ENCODE data around the gene LYRM9.
"Not testable (repeated sequence)": the region's sequence is repeated elsewhere in the genome, so short reads cannot be mapped to it uniquely, and the experiment has no call there.

The LYRM9 gene

GRCh38 chr17:27892866-27893769 lies at the start of gene LYRM9:
Gene LYRM9 (minus strand): TSS chr17:27893365. CDS start chr17:27882694, 10,671 bp downstream.
- DNase-seq: peak; percentile 74 to 94

- no peak for DNase-seq
These were observed 47.6 kb upstream of the LYRM9 start for GRCh38 chr17:27940503-27941428.

- DNase-seq: peak; percentile 20 to 22
These were observed 46.6 kb upstream of the LYRM9 start for GRCh38 chr17:27939474-27940465.

GRCh38 chr17:27938864-27939263 lies 45.7 kb upstream of the LYRM9 start:
- no peak for DNase-seq

GRCh38 chr17:27938241-27938640 lies 45.1 kb upstream of the LYRM9 start:
- DNase-seq: no peak

GRCh38 chr17:27937025-27937546 lies 43.9 kb upstream of the LYRM9 start:
- DNase-seq: no peak

- no peak for DNase-seq
These were observed 36.8 kb upstream of the LYRM9 start for GRCh38 chr17:27930000-27930399.

- DNase-seq: no peak
These were observed 35.4 kb upstream of the LYRM9 start for GRCh38 chr17:27928587-27928986.

- no peak for DNase-seq
These were observed 34.6 kb upstream of the LYRM9 start for GRCh38 chr17:27927781-27928180.

GRCh38 chr17:27921599-27921998 lies 28.4 kb upstream of the LYRM9 start:
- no peak for DNase-seq

- no peak for DNase-seq
These were observed 27.9 kb upstream of the LYRM9 start for GRCh38 chr17:27921077-27921476.

GRCh38 chr17:27920569-27920968 lies 27.4 kb upstream of the LYRM9 start:
- DNase-seq: no peak

GRCh38 chr17:27919079-27919478 lies 25.9 kb upstream of the LYRM9 start:
- DNase-seq: no peak

- DNase-seq: no peak
These were observed 25.3 kb upstream of the LYRM9 start for GRCh38 chr17:27918498-27918897.

- no peak for DNase-seq
These were observed 23.8 kb upstream of the LYRM9 start for GRCh38 chr17:27917000-27917399.

- no peak for DNase-seq
These were observed 22.5 kb upstream of the LYRM9 start for GRCh38 chr17:27915709-27916108.

- DNase-seq: no peak
These were observed 21.2 kb upstream of the LYRM9 start for GRCh38 chr17:27914382-27914781.

GRCh38 chr17:27912964-27913363 lies 19.8 kb upstream of the LYRM9 start:
- DNase-seq: no peak

GRCh38 chr17:27912299-27912698 lies 19.1 kb upstream of the LYRM9 start:
- DNase-seq: not testable (repeated sequence)

GRCh38 chr17:27907976-27908558 lies 14.9 kb upstream of the LYRM9 start:
- no peak for DNase-seq

- DNase-seq: no peak
These were observed 13.5 kb upstream of the LYRM9 start for GRCh38 chr17:27906623-27907022.

- DNase-seq: no peak
These were observed 13.0 kb upstream of the LYRM9 start for GRCh38 chr17:27906226-27906580.
